NOMO-1 treated with DMSO at 0.1 percent for 48 hours (cell line): ENCODE results near the gene RSPH1.

Experiments used
- DNase-seq: peaks from one replicate; lab custom pipeline; 2025; ENCODE audit not compliant: unreplicated experiment; lab: John Stamatoyannopoulos, UW

Gene RSPH1

DNA sequence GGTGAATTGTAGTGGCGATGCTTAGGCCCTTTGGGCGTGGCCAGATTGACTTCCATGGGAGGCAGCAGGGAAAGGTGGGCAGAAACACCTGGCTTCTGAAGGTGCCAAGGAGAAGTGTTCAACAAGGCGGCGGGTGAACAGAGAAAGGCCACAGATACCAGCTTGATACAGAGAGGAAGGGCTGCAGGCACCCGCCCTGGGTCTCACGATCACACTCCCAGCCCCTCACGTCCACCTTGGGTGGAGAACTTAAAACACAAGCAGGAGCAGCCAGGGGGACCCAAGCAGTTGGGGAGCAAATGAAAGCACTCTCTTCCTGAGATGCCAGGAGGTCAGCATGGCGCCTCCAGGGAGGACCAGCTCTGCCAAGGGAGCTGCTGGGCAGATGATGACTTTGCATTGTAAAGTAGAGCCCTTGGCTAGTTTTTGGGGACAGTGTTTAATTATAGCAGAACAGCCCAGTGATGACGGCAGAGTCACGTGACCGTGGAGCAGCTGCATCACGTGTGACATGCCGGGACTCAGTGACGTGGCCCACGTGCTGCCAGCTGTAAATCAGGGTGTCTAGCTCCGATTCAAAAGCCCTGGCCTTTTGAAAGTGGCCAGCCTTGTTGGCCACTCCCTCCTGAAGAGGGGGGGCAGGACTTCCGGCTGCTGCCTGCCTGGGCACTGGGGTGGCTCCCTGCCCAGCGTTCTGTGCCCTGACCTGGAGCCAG is 36.6 kb upstream of the RSPH1 start:
- no peak for DNase-seq

DNA sequence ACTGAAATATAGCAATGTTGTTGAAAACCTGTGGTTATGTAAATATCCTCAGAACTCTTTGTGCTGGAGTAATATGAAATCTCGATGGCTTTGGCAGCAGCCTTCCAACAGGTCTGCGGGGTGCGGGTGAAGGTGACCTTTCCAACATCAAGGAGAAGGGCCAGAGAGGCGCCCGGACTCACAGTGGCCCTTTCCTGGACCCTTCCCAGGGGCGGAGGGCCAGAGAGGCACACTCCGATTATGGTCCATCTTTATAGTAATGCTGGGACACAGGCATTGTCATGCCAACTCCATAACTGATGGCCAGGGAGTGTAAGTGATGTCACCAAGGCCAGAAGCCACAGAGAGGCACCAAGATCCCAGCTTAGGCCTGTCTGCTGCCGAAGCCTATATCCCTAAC is 35.7 kb upstream of the RSPH1 start:
- no peak for DNase-seq

DNA sequence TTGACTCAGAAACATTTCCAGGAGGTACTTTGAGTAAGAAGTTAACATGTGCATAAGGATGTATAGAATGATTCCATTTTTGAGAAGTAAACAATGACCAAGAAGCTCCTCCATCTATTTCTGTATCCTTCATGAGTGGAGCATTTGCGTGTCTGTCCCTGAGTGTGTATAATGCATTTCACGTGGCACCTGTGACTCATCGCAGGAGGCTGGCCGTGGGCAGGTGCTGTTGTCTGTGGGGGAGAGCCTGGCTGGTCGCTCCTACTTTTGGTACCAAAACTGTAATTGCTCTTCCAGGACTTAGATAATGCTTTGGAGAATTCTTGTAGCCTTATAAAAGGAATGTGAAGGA is 34.1 kb upstream of the RSPH1 start:
- no peak for DNase-seq

DNA sequence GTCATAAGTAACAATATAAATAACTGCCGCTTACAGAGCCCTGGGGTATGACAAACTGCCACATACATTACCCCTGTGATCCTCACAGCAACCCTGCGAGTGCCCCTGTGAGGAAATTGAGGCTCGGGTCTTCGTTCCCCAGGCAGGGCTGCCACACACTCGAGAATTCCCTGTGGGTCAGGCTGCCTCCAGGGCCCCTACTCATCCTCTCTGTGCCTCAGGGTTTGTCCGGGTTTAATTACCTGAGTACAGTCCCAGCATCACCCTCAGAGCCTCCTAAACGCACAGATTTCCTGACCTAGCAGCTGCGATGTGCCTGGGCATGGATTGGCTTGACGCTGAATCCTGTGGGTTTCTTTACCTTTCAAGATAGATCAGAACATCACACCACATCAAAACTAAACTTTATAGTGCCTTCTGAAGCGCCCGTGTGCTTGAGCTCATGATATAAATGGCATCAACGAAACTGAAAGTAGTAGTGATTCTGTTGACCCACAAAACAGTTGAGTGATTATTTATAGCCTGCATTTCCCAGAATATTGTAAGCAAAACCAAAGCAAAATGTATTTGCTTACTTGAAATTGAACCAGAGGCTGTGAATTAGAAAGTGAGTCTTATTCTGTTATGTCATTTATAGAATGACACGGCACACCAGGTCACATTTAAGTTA is 31.6 kb upstream of the RSPH1 start:
- peak; percentile 40 for DNase-seq

DNA sequence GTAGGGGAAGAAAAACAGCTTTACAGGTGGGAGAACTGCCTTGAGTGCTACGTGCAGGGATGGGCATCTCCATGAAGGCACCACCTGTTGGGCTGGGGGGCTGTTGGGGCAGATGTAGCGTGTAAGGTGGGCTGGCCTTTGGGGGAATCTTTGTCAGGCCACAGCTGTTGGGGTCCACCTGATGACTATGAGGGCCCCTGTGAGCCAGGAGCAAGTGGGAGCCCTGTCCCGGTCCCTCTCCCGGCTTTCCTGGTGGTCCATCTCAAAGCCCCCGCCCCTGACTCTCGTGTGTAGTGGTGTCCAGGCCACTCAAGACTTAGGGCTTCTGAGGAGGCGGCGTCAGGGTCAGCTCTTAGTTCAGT is 31.1 kb upstream of the RSPH1 start:
- no peak for DNase-seq

DNA sequence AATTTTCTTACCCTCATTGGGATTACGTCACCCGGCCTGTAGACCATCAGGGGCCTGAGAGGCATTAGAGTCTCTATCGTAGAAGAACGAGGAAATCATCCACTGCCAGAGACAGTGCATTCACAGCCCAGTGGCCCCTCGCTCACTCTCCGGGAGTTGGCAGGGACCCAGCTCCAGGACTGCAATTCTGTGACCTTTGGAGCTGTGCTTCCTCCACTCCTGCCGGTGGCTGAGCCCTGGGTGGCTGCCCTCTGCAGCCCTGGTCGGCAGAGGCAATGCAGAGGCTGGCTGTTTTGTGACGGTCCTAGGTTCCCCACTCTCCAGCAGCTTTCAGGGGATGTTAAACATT is 30.3 kb upstream of the RSPH1 start:
- DNase-seq, result no peak

DNA sequence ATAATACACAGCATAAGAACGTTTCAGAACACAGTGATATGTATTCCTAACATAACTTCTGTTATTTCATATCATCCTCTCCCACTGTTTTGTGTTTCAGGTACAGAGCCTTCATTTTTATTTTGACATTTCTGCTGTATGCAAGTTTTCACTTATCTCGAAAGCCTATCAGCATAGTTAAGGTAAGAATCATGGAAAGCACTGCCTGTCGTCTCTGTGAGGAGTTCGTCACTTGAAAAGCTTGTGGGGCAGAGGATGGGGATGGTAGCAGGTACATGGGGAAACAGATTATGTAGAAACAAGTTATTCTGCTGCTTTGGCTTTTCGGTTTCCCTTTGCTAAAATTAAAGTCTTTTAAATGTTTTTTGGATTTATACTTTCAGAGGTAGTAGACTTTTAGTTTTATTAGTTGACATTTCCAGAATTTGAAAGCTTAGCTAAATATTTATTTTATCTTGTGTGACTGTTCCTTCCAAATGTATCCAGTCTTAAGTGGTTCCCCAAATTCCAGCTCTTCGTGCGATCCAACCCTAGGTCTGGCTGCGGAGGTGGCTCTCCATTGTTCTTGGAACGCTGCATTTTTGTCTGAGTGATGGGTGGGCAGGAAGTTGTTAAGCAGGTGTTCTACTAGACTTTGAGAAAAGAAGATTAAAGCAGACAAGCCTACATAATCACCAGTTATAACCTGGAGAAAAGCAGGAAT is 29.8 kb upstream of the RSPH1 start:
- no peak for DNase-seq

DNA sequence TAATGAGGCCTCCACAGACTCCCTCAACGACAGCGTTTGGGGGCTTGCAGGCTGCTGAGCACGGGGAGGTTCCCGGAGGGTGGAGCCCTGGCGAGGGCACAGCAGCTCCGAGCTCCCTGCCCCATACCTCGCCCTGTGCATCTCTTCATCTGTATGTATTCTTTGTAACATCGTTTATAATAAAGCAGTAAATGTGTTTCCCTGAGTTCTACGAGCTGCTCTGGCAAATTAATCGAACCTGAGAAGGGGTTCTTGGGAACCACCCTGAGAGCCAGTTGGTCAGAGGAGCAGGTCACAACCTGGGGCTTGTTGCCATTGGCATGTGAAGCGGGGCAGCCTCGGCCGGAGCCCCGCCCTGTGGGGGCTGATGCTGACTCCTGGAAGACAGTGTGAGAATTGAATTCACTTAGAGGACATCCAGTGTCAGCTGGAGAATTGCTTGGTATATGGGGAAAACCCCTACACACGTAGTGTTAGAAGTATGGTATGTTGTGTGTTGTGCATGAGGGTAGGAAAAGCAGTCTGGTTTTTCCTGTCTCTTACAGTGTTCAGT is 29.1 kb upstream of the RSPH1 start:
- DNase-seq, result no peak

DNA sequence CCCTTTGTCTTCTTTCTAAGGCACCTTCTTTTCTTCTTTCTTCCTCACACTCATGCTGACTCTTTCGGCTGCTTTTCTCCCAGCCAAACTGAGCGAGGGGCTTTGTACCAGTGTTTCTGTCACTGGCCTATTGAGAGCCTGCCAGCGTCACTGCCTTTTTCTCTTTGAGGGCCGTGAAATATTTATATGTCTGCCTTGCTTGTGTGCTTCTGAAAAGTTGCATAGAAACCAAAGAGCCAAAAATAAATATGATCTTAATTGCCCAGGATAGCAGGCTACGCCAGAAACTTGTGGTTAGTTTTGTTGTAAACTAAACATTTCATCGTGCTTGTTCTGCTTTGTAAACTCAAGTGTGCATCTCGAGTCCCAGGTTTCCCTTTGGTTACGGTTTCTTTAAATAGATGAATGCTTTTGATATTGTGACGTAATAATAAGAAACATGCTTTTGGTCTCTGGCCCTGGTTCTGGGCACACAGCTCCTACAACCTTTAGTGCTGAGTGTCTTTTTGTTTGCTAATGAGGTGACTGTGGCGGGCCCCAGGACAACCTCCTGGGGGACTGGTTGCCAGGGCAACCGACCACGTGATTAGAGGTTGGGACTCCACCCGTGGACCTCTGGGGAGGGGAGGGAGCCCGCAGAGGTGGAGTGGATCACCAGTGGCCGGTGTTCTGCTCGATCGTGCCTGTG is 28.5 kb upstream of the RSPH1 start:
- peak; percentile 35 for DNase-seq

DNA sequence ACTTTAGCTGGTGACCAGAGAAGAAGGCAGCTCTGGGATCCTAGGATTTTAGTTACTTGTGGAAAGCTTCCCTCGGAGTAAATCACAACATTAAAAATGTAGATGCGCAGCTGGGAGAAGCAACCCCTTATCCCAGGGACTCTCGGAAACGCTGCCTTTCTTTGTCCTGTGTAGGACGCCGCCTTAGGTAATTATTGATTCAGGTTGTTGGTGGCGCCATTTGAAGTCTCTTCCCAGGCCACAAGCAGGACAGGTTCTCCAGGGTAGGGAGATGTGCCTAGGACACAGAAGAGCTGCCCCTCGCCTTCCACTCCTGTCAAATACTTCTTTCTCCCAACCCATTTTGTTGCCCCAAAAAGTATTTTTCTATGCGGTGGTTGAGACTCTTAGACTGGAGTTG is 27.9 kb upstream of the RSPH1 start:
- no peak for DNase-seq

DNA sequence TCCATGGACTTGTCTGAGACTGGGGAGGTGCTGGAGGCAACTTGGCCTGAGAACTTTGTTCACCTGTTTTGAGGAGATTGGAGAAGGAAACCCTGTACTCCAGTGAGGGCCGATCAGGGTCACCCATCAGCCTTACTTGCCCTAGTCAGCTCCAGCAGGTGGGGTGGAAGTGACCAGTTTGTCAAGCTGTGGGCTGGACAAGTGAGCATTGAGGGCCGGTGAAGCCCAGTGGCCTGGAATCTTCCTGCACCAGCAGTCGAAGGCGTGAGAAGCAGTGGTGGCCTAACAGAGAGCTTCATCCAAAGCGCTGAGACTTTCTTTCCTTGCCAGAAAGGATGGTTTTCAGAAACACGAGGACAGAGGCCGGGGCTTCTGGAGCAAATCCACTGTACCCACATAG is 27.2 kb upstream of the RSPH1 start:
- DNase-seq, result no peak

DNA sequence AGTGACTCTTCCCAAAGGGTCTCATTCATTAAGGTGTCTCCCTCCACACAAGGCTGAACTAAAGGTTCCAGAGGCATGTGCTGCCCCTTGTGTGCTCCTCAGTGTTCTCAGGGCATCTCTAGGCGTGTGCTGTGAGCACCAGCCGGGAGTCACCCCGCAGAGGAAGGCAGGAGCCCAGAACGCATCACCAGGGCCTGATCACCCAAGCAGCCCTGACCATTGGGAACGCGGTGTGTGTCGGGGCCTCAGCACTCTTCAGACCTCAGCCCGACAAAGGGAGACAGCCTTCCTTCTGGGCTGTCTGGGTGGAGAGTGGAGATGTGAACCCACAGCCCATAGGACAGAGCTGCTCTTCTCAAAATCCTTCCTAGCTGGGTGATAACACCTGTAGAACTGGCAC is 26.7 kb upstream of the RSPH1 start:
- no peak for DNase-seq

DNA sequence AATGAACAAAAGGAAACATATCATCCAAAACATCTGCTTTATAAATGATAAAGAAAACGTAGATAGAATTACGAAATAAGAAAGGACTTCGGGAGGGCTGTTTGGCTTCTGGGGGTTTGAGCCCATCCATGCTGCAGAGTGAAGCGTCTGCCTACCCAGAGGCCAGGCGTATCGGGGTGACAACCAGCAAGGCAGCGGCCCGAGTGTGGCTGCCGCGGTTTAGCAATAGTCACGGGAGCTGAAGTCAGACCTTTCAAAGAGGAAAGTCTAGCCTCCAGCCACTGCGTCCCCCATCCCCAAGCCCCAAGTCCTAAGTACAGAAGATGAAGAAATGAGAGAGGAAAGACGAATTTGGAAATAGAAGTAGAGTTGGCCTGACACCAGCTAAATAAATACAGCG is 26.2 kb upstream of the RSPH1 start:
- no peak for DNase-seq

DNA sequence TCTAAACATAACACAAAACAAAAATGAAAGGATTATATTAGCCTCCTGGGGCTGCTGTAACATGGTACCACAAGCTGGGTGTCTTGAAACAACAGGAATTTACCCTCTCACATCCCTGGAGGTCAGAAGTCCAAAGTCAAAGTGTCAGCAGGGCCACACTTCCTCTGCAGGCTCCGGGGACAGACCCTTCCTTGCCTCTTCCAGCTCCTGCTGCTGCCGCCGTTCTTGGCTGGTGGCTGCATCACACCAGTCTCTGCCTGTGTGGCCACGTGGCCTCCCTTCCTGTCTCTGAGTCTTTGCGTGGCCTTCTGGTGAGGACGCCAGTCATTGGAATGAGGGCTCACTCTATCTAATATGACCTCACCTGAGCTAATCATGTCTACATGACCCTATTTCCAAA is 25.8 kb upstream of the RSPH1 start:
- DNase-seq, result no peak

DNA sequence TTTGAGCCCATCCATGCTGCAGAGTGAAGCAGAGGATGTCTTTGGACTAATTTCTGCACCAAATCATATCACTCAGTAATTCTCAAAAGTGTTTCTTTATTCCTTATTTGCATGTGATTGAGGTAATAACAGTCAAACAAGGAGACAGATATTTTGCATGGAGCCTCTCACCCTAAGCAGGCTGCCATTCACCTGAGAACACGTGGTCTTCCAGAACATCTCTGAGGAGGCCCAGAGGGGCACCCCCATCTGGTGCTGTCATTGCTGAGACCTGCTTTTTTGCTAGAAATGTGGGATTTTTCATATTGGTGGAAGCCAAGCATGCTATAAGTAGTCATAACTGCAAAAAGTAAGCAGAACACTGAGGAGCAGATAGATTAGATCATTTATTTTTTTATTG is 25.4 kb upstream of the RSPH1 start:
- no peak for DNase-seq

DNA sequence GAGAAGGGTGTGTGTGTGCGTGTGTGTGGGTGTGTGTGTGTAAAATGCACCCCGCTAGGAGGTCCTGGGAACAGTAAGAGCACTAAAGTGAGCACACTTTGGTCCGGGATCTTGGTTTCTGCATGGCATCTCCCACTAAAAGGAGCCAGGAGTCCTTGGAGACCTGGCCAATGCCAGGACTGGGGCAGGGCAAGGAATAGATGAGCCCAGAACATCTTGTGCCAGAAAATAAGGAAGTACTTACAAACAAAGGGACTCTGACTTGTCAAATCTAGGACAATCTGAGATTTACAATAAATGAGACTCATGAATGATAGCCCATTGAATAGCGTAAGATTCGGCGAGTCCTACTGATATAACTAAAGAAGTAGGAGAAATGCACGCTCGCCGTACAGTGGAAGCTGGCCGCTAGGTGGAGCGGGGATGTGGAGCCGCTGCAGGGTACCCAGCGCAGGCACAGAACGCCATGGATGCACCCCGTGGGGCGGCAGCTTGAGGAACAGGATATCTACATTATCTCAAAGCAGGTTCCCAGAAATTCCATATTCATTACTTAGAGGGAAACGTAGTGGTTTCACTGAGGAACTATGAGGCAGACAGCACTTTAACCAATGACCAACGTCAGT is 24.7 kb upstream of the RSPH1 start:
- DNase-seq, result no peak

DNA sequence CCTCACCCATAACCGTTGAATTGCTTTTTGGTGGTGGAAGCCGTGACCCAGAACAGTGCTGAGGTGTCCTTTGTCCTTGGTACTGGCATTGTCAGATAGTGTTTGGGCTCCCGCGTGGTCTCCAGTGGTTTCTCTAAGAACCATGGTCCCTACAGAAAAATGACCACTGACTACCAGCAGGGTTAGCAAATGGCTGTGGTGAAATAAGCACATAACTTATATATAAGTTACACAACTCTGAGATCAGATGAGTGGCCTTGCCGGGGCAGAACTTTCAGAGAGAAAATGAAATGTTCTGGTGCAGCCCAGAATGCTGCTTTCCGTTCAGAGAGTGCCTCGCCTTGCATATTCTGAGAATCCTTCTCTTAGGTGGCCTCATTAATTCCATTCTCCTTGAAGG is 22.6 kb upstream of the RSPH1 start:
- DNase-seq, result no peak

DNA sequence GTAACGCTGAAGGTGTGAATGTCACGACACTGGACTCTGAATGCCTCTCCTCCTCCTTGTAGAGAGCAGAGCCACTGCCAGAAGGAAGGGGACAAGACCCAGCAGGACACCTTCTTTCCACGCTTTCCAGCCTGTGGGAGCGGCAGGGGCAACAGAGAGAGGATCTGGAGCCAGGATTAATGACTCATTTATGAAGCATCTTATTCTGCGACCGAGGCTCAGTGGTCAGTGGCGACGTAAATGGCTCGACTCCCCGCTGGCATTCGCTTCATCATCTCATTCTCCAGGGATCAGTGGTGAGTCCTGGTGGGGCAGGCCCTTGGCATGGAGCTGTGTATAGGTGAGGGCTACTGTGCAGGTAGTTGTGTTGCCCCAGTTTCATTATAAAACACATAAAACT is 22.2 kb upstream of the RSPH1 start:
- no peak for DNase-seq

DNA sequence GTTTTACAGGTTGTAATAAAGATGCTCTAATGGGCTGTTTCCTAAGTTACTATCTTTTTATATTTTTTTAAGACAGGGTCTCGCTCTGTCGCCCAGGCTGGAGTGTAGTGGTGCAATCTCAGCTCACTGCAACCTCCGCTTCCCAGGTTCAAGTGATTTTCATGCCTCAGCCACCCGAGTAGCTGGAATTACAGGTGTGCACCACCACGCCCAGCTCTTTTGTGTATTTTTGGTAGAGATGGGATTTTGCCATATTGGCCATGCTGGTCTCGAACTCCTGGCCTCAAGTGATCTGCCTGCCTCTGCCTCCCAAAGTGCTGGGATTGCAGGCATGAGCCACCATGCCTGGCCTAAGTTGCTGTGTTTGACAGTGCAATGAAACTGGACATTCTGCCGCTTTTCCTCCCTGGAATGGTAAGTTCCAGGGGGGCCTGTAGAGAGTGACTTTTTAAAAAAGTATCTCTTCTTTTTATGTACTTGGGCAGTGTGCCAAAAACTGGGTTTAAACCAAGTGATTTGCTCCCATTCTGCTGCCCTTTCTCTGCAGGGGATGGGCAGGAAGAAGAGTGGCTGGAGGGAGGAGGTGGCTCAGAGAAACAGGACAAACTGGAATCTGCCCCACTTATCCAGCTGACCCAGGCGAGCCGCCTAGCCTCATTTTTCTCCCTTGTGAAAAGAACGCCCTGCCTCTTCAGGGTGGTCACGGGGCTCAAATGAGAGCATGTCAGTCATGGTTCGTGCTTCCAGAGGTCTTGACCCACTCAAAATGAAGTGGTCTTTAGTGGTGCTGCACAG is 19.9 kb upstream of the RSPH1 start:
- DNase-seq, result no peak

DNA sequence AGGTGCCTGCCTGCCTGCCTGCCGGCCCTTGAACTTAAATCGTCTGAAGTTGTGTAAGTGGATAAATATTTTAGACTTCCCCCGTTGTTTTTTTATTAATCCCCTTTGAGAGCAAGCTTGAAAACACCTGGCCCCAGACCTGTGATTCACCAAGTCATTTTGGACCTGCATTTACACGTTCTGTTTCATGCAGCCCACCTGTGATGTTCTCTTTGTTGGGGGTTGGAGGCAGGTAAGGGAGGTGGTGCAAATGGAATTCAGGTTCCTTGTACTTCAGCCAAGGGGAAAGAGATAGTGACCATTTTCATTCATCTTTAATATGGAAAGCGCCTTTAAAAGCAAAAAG is 18.8 kb upstream of the RSPH1 start:
- no peak for DNase-seq
